Heart left ventricle (tissue), 13 donors: ENCODE measurements around the gene KANSL3.

Experiments
- POLR2A ChIP-seq, 2 donors: fragments of 450-650 bp; IDR thresholded peaks; one replicate each; pipeline ENCODE4 v1.6.1; 2017; ENCODE audit warnings: antibody characterized with exemption in 2 of 2, mild to moderate bottlenecking in 2 of 2, moderate library complexity in 2 of 2
- TF ChIP-seq, protein P1 (sequence below), 12 donors: fragments of 200-600 bp; sonication (generic) in 4 of 12; IDR thresholded peaks; one replicate each; pipeline versions ENCODE4 v1.5.0 to v1.8.0; 2018 to 2022; ENCODE audit warnings: antibody characterized with exemption in 12 of 12, mild to moderate bottlenecking in 5 of 12
- donor health status: ischemic (EF 13 %, LVEDD 7.1; RV severe dilation, severe dysfunction).
- donor health status: DM: no; HTN: yes; CAD: no.
- donor health status: DM: no; HTN: no; CAD: no.
- donor health status: ischemic (EF 25% LVEDD 6.9; RV normal size, moderate dysfunction).
- donor health status: ischemic (EF 25% LVEDD 5.7; RV mildly dilated, moderate dysfunction).
- donor health status: ischemic (EF 35%, LVEDD 5.7; RV mildly dilated, moderate dysfunction).
- donor health status: nonischemic (EF 11% LVEDD 7.7; RV severe dilation, severe dysfunction).
- donor health status: DM: yes; HTN: yes; CAD: no.
- donor health status: PGD.
- donor health status: ischemic (EF 29% LVEDD 5.4; RV normal size, mild dysfunction).
- donor health status: nonischemic (EF 23%, LVEDD 6.1; RV moderate dilation, normal function).

DNA sequence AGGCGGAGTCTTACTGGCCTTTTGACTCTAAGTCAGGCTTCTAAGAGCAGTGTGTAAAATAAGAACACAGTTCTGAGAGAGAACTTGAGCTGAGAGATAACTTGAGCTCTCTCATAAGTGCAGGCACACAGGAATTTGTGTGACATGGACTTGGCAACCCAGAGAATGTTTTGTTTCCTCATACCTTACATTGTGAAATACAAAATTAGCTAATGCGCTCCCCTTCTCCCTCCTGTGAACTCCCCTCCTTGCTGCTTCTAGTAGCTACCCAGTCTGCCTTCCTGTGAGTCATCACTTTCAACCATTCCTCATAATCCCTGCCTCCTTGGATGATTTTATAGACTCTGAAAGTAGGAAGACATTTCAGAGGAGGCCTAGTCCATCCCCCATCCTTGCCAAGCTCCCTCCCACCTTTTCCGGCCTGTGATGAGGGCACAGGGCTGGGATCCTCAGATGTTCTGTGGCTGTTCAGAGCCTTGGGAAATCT is 27.0 kb upstream of the KANSL3 start:
- TF ChIP-seq POLR2A (IDR thresholded peaks at IDR 0.05): no peak
- TF ChIP-seq, protein P1, sequence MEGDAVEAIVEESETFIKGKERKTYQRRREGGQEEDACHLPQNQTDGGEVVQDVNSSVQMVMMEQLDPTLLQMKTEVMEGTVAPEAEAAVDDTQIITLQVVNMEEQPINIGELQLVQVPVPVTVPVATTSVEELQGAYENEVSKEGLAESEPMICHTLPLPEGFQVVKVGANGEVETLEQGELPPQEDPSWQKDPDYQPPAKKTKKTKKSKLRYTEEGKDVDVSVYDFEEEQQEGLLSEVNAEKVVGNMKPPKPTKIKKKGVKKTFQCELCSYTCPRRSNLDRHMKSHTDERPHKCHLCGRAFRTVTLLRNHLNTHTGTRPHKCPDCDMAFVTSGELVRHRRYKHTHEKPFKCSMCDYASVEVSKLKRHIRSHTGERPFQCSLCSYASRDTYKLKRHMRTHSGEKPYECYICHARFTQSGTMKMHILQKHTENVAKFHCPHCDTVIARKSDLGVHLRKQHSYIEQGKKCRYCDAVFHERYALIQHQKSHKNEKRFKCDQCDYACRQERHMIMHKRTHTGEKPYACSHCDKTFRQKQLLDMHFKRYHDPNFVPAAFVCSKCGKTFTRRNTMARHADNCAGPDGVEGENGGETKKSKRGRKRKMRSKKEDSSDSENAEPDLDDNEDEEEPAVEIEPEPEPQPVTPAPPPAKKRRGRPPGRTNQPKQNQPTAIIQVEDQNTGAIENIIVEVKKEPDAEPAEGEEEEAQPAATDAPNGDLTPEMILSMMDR (IDR thresholded peaks at IDR 0.05): no peak
